ENCODE results near the gene SPAG6.
A peak's percentile ranks its signal among the peaks of the same experiment; 100 is the strongest.
"Not testable (repeated sequence)": the region's sequence is repeated elsewhere in the genome, so short reads cannot be mapped to it uniquely, and the experiment has no call there.

Gene SPAG6

DNA sequence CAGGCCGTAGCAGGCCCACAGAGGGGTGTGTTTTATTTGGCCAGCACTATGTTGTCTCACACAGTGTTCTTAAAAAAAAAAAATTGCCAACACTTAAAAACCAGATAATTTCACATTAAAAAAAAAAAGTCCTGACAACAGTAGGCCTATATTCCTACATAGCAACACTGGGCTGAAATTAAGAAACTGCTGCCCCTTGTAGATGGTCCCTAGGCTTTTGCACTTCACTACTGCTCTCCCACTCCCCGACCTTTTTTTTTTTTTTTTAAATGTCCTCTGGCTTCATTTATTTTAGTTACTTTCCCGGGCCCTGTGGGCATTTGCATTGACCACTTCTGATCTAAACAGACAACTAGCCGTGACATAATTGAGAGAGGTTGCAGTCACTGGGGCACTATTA is 36.0 kb downstream of the SPAG6 start:
- DNase-seq: no peak

DNA sequence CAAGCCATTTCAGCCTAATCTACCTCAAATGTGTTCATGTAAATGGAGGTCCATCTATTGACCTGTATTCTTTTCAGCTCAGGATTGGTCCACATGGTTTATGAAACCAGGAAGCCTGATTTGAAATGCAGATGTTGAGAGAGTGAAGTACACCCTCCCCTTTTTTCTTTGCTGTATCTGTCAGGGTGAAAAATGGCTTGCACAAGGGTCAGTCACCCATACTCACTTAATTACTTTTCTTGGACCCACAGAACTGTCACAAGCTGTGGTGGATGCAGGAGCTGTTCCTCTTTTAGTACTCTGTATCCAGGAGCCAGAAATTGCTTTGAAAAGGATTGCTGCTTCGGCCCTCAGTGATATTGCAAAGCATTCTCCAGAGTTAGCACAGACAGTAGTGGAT is 41.2 kb downstream of the SPAG6 start:
- DNase-seq: no peak

DNA sequence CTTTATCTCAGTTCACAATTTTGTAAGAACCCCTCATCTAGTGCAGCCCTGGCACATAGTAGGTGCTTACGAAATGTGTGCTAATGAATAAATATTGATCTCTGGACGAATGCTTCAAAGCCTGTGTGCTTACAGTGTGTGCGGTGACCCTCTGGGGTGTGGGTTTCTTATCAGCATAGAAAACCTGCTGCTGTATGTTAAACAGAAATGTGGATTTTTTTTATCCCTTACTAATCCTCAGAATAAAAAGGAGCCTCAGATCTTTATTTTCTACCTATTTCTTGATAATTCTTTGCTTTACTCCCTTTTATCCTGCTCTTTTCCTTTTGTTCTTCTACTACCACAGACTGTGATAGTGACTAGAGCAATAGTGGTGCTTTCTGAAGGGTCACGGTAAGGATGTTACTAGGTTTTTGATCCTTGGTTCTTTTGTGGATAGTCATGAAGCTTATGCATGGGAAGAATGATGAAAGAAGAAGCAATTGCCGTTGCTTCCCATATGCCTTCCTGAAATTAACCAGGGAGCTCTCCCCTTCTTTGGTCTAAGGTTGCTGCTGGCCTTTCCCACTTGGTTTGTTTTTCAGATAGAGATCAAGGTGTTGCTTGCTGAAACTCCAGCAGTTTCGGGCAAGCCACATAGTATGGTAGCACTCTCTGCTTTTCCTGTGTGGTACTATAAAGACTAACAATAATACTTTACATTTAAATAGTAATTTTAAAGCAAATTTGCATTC is 44.7 kb downstream of the SPAG6 start:
- DNase-seq: no peak

DNA sequence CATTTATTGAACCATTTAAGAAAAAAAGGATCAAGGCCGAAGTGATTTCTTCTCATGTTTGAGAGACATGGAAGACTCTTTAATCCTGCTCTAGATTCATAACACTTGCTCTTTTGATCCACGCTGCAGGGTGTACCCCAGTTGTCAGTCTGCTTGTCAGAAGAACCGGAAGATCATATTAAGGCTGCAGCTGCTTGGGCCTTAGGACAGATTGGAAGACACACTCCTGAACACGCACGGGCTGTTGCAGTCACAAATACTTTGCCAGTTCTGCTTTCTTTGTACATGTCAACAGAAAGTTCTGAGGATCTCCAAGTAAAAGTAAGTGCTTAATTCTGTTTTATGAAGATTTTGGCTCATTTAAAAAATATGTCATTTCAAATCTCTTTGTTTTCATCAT is 46.3 kb downstream of the SPAG6 start:
- no peak for DNase-seq

DNA sequence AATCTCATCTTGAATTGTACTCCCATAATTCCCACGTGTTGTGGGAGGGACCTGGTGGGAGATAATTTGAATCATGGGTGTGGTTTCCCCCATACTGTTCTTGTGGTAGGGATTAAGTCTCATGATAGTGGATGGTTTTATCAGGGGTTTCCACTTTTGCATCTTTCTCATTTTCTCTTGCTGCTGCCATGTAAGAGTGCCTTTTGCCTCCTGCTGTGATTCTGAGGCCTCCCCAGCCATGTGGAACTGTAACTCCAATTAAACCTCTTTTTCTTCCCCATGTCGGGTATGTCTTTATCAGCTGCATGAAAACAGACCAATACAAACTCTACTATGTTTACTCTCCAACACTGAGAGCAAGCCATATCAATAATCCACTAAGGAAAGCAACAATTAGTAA is 50.9 kb downstream of the SPAG6 start:
- not testable (repeated sequence) for DNase-seq

DNA sequence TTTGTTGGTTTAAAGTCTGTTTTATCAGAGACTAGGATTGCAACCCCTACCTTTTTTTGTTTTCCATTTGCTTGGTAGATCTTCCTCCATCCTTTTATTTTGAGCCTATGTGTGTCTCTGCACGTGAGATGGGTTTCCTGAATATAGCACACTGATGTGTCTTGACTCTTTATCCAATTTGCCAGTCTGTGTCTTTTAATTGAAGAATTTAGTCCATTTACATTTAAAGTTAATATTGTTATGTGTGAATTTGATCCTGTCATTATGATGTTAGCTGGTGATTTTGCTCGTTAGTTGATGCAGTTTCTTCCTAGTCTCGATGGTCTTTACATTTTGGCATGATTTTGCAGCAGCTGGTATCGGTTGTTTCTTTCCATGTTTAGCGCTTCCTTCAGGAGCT is 61.6 kb downstream of the SPAG6 start:
- not testable (repeated sequence) for DNase-seq

DNA sequence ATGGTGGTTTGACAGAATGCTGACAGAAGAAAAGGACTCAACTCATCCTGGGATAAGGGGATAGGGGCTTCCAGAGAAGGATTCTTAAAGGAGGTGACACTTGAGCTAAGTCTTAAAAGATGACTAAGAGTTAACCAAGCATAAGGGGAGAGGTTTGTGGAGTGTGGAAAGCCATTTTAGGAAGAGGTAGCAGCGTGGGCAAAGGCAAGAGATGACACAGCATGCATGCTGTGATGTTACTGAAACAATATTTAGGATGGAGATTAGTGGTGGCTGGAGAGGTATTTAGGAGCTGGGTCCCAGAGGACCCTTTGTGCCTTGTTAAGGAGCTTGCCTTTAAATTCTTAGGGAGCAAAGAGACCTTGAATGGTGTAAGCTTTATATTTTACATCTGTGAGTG is 65.1 kb downstream of the SPAG6 start:
- DNase-seq: no peak

DNA sequence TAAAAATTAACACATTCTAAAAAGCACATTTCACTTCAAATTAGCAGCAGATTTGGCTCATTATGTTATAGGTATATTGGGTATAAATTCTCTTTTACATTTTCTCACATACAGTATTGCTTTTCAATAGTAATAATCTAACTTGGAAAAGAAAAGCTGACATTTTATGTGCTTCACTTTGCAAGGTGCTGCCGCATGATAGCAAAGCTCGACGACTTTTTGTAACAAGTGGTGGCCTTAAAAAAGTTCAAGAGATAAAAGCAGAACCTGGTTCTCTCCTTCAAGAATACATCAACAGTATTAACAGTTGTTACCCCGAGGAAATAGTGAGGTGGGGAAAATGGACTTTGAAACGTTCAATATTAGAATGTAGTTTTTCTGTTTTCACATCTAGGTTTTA is 65.5 kb downstream of the SPAG6 start:
- no peak for DNase-seq

DNA sequence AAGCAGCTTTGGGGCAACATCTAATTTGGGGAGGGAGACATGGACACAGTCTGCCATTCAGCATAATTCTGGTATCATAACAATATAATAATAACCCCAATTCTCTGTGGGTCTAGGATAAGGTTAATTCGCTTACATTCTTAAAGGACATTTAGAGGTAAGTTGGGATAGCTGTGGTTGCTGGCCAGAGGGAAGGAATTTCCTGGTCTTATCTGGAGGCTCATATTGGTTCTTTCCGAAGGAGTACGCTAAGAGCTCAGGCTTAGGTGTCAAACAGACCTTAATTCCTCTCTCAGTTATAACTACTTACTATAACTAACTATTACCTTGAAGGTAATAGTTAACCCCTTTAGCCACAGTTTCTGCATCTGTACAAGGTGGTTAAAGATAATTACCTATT is 68.8 kb downstream of the SPAG6 start:
- no peak for DNase-seq

DNA sequence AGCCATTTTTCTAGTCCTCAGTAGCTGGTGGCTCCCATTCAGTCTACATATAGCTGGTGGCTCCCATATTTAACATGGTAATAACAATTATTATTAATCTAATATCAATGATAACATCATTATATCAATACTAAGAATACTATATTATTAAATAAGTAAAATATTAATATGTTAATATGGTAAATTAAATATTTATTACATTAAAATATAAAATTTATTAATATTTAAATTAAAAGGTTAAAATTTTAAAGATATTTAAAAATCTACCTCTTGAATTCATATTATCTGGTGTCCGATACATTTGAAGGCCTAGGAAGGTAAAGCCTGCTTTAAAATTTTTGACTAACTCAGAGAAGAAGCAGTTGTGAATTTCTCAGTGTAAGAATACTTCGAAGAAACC is 69.8 kb downstream of the SPAG6 start:
- no peak for DNase-seq

DNA sequence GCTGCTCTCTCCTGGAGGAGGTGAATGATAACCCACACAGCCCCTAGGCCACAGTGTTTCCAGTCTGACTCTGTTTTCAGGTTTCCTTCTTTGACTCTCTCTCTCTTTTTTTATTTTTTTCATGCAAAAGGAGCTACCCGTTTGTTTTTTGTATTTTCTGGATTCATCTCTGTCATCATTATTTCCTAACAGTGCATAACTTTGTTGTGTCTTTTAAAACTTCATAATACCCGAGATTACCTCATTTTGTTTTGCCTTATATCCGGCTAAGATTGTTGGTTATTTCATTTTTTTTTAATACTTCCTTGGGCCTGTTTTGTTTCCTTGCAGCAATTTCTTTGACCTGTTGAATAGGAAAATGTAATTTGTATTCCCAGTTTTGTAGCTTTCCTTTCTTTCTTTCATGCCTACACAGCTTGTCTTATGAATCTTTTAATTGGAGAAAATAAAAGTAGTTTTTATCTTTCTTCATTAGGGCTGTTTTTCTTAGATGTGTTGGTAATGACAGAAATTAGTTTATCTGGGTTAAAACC is 72.5 kb downstream of the SPAG6 start:
- DNase-seq: no peak

DNA sequence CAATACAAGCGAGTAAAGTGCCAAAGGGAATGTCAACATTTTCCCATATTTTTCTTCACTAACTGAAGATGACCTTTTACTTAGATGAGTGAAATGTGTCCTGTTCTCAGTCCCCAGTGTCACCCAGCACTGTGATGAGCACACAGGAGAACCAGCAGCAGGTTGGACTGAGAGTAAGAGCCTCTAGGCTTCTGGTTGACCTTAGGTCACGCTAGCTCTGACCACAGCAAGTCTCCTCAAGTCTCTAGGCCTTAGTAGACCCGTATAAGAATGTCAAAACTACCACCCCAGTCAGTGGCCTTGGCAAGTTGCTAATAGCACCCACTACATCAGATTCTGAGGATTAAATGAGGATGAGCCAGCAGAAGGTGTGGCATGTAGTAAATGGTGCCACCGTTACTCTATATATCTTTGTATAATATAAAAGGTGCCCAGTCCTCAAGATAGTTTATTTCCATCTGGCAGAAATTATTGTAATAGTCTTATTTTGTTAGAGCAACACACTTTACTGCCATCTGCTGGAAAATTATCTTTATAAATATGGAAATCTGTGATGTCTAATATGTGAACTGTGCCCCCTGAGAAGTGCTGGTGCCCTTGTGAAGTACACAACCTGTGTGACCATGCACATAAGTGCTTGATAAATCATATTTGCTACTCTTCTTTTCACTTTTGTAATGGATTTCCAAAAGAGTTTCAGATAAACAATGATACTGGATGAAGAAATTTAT is 75.7 kb downstream of the SPAG6 start:
- DNase-seq: peak; percentile 55

DNA sequence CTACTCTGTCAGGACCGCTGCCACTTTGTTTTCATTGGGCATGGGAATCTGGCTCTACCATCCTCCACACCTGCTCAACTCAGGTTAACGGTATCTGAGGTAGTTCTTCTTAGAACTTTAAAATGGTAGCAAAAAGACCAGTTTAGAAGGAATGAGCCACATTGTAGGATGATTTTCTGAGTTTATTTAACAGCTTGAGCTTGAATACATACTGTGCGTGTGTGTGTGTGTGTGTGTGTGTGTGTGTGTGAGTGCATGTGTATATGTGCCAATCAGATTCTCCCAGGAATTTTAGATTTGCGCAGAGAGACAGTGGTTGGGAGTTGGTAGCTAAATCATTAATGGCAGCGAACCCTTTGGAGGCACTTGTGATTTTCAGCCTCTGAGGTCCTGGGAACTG is 81.4 kb downstream of the SPAG6 start:
- DNase-seq: no peak

DNA sequence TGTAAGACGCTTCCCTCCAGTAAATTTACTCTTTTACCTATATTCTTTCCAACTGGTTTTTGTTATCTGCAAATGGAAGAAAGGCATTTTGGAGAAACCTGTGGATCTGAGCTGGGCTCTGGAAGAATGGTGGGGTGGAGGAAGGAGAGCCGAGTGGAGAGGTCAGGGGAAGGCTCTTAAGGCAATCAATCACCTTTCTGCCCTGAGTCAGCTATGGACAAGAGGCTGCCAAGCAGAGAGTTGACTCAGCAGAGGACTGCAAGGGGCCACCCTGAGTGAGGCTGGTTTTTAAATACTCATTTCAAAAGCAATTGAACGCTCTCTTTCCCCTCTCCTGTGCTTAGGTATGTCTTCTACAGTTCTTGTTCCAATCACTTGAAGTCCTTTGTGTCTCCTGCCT is 81.8 kb downstream of the SPAG6 start:
- peak; percentile 54 for DNase-seq

DNA sequence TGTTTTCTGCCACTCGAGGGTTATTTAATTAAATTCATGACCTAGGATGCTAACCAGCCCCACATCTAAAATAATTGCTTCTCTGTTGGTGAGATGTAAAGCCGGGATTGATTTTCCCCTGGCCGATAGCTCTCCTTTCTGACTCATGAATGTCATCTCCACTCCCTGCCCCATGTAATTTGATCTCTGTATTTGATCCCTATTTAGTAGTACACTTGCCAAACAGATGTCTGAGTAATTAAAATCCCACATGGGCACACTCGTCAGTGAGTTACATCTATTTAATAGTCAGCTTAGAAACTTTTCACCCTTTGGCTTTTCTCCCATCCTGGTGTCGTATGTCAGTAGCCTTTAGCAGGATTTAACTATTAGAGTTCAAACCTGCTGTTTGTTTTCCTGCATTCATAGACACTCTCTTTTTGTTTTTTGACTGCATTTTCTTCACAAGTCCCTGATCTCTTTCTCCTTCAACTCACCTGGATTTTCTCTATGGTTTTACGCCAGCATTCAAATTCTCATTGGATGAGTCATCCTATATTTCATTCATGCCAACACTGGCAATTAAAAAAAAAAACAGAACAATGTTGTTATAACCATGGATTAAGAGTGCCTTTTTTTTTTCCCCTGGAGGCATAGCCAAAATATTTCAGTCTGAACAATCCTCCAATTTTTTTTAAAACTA is 82.7 kb downstream of the SPAG6 start:
- DNase-seq: peak; percentile 83

DNA sequence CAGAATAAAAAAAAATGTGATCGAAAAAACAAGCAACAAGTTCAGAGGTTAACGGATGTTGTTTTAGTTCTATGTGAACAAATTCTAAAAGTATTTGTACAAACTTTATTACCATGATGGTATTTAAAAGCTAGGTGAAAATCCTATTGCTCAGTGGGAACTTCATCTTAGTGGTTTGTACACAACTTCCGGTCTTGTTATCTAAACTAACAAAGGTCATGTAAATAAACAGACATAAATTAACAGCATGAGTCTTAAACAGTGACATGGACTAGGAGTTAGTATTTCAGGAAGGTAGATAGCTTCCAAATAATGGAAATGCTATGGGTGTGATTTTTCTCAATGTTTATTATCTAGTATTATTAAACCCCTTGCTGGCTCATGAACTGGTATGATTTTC is 83.8 kb downstream of the SPAG6 start:
- DNase-seq: no peak

DNA sequence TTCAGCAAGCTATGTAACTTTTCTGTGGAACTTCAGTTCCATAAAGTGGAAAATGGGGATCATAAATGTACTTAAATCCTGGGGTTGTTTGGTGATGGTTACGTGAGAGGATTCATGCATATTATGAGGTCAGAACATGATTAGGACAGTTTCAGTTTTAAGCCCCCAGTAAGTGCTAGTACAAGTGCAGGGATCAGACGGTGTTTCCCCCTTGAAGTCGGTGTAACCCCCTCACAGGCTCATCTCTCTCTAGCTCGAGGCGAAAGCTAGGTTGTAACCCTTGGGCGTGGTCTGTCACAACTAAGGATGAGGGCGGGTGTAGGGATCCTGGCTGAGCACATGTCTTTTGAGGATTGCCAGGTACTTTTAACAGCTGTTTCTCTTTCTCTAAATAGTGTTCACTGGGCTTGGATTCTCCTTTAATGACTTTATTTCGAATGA is 84.7 kb downstream of the SPAG6 start:
- DNase-seq: no peak

DNA sequence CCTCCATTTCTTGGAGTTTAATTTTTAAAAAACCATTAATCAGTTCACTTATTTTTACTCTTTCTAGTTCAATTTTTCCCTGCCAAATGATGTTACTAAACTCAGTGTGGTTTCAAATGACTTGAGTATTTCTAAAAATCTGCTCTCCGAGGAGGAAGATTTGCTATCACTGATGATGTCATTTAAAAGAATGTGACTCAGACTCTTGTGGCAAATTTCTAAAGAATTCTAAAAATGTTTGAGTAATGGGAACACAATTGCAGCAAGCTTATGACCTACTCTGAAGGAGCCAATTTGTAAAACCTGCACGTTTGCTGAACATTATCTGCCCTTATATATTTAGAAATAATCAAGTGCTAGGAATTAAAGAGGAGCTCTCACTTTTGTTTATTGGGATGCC is 88.6 kb downstream of the SPAG6 start:
- DNase-seq: no peak

DNA sequence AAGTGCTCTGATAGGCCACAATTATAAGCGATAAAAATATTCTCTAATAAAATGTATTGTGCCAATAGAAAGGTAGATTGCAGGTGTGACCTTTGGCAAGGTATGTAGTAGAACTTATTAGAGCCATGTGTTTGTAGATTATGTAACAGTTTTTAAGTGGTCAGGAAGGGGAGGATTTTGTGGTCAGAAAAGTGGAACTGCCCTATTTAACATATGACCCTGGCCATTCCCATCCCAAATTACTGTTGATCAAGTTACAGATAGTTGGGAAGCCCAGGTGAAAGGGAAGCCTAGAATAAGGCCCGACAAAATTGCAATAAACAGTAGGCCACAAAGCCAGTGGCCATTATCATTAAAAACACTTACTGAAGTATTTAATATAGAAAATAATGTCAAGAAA is 89.2 kb downstream of the SPAG6 start:
- no peak for DNase-seq

DNA sequence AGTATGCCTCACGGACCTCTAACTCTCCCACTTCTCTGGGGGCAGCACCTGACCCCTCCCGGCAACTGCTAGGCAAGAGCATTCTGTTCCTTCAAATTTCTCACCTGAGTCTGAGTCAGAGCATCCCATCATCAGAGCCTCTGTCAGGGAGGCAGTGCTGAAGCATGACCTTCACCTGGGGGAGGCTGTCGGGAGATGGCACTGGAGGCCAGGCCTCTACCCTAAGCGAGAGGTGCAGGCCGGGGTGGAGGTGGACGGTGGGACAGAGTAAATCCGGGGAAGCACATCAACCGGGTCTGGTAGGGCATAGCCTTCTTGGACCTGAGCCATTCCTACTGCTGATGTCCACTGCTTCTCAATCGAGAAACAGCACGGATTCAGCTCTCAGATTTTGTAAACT is 90.4 kb downstream of the SPAG6 start:
- no peak for DNase-seq

DNA sequence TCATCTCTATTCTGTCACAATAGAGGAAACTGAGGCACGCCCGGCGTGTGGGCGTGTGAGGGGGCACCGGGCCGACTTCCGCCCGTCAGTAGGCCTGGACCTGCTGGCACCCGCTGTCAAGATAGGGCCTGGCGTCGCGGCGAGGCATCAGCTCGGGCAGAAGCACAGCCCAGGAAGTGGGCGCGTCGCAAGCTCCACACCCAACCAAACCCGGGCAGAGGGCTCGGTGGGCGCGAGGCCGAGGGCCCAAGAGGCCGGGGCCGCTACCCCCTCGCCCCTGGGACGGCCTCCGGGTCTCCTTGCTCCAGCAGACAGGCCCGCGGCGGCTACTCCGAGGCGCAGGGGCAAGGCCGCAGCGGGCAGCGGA is 91.2 kb downstream of the SPAG6 start:
- DNase-seq: peak; percentile 90

DNA sequence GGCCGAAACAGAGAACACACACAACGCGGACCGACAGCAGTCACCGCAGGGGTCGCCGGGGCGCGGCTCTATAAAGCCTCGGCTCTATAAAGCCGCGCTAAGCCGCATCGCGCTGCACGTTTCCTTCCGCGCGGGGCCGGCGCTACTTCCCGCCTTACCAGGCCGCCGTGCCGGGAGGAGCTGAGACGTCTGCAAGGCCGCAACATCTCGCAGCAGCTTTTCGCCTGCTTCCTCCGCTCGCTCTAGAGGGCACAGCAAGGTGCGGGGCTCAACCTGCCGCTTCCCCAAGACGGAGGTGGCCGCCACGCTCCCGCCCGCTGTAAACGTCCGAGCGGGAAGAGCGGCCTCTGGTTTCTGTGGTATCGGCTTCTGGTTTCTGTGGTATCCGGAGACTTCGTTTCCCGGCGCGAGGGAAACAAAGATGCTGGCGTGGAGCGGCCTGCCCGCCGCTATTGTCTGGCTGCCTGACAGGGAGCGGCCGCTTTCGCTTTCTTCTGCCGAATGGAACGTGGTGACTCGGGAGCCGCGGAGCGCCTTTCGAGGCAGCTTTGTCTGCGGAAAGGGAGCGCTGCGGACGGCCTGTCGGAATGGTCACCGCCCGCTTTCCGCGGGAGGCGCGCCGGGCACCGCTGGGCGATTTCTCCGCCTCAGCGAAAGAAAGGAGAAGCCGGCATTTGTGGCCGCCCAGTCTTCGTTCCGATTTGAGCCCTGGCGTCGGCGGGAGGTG is 91.8 kb downstream of the SPAG6 start:
- peak; percentile 98 for DNase-seq

Data from DMS53 (cell line).